K562 (cell line): ENCODE results near the gene GRM3.

Experiments used
- ARID3B ChIP-seq: fragments of 250-450 bp; sonication (Bioruptor Pico); IDR thresholded peaks from 2 replicates; pipeline ENCODE4 v1.4.0; 2020; ENCODE audit warnings: borderline replicate concordance
- MAX ChIP-seq: sonication (generic); formaldehyde crosslinking; IDR thresholded peaks from 2 replicates; pipeline ENCODE4 v1.9.0; 2022; ENCODE audit warnings: mild to moderate bottlenecking, missing genetic modification reagents
- PHF8 ChIP-seq: fragments of 200-600 bp; sonication (generic); IDR thresholded peaks from 2 replicates; pipeline ENCODE4 v1.6.1; 2012; ENCODE audit warnings: mixed run types, mild to moderate bottlenecking, inconsistent platforms, low read length, moderate library complexity, borderline replicate concordance

GRCh38 chr7:86784765-86785164 lies 141.1 kb downstream of the GRM3 start:
- TF ChIP-seq PHF8 = no peak
- no peak for TF ChIP-seq MAX (CRISPR knock-in tag)
- TF ChIP-seq ARID3B (CRISPR knock-in tag) = no peak
